ENCODE results near the gene COL26A1.

Gene COL26A1

GRCh38 chr7:101410743-101411507, 48.2 kb downstream of the COL26A1 start (continued):
- TF ChIP-seq ZNF280D (tag by site-specific recombination; IDR thresholded peaks at IDR 0.05) (no peak), ZNF23 (tag by site-specific recombination; IDR thresholded peaks at IDR 0.05; ENCODE audit: borderline replicate concordance) (no peak), ZNF654 (tag by site-specific recombination; IDR thresholded peaks at IDR 0.05; ENCODE audit: low read depth) (peak; percentile 51), ZNF214 (tag by site-specific recombination; IDR thresholded peaks at IDR 0.05; ENCODE audit: borderline replicate concordance) (no peak), GLIS2 (tag by site-specific recombination; IDR thresholded peaks at IDR 0.05) (peak; percentile 71), SP7 (tag by site-specific recombination; IDR thresholded peaks at IDR 0.05) (peak; percentile 41; the same call in 1 of the 2 replicates), KLF8 (tag by site-specific recombination; IDR thresholded peaks at IDR 0.05) (no peak), PRDM1 (tag by site-specific recombination; IDR thresholded peaks at IDR 0.05) (no peak), ZBTB48 (tag by site-specific recombination; IDR thresholded peaks at IDR 0.05) (peak; percentile 46; the same call in 1 of the 2 replicates), ZBTB6 (tag by site-specific recombination; IDR thresholded peaks at IDR 0.05) (no peak), ZNF37A (tag by site-specific recombination; IDR thresholded peaks at IDR 0.05) (no peak), CTCF (tag by site-specific recombination; IDR thresholded peaks at IDR 0.05) (peak; percentile 94), ZNF398 (tag by site-specific recombination; IDR thresholded peaks at IDR 0.05) (no peak), ZNF18 (tag by site-specific recombination; IDR thresholded peaks at IDR 0.05) (no peak), ZNF513 (tag by site-specific recombination; IDR thresholded peaks at IDR 0.05) (no peak), GLIS1 (tag by site-specific recombination; IDR thresholded peaks at IDR 0.05) (peak; percentile 32; the same call in 1 of the 2 replicates), ZNF473 (tag by site-specific recombination; IDR thresholded peaks at IDR 0.05) (no peak), SETDB1 (IDR thresholded peaks at IDR 0.05; ENCODE audit: insufficient read length, low read length) (no peak), HOXD13 (CRISPR knock-in tag; IDR thresholded peaks at IDR 0.05; ENCODE audit: borderline replicate concordance) (no peak), ZNF529 (tag by site-specific recombination; IDR thresholded peaks at IDR 0.05; ENCODE audit: insufficient replicate concordance) (no peak), ZEB2 (tag by site-specific recombination; IDR thresholded peaks at IDR 0.05) (no peak), ZFP41 (tag by site-specific recombination; IDR thresholded peaks at IDR 0.05; ENCODE audit: borderline replicate concordance) (no peak), ZNF488 (tag by site-specific recombination; IDR thresholded peaks at IDR 0.05) (no peak), KLF17 (tag by site-specific recombination; IDR thresholded peaks at IDR 0.05) (peak; percentile 80; the same call in 1 of the 2 replicates)
